Measurements from ENCODE around the gene SASH1.

GRCh38 chr6:148459238-148459637 lies 116.6 kb downstream of the SASH1 start:
- TF ChIP-seq GATA2 (IDR thresholded peaks at IDR 0.05; ENCODE audit: insufficient read depth, insufficient read length, low read depth, low read length): no peak
- TF ChIP-seq POLR2A (IDR thresholded peaks at IDR 0.05; ENCODE audit: low read depth, low read length): no peak
- TF ChIP-seq EZH2 (IDR thresholded peaks at IDR 0.05; ENCODE audit: borderline replicate concordance, low read depth, low read length, severe bottlenecking): no peak
- TF ChIP-seq CTCF (IDR thresholded peaks at IDR 0.05; ENCODE audit: extremely low read depth in 1 of 2, insufficient read depth in 1 of 2, low read depth in 1 of 2, low read length in 2 of 2): no peak
- TF ChIP-seq, protein P1, sequence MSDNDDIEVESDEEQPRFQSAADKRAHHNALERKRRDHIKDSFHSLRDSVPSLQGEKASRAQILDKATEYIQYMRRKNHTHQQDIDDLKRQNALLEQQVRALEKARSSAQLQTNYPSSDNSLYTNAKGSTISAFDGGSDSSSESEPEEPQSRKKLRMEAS (IDR thresholded peaks at IDR 0.05; ENCODE audit: insufficient read depth, insufficient read length): no peak
- TF ChIP-seq POLR2AphosphoS5 (IDR thresholded peaks at IDR 0.05; ENCODE audit: insufficient read depth, low read depth, low read length): no peak

Data from endothelial cell of umbilical vein (primary cell).